Measurements from ENCODE around the gene TNFAIP6. TPM values are rescaled to one million over a fixed set of nuclear protein-coding genes. Genes with fewer than 3 reads are reported as not detected.

The TNFAIP6 gene
- total RNA-seq, 1 experiment from 2014 or later = not detected

DNA sequence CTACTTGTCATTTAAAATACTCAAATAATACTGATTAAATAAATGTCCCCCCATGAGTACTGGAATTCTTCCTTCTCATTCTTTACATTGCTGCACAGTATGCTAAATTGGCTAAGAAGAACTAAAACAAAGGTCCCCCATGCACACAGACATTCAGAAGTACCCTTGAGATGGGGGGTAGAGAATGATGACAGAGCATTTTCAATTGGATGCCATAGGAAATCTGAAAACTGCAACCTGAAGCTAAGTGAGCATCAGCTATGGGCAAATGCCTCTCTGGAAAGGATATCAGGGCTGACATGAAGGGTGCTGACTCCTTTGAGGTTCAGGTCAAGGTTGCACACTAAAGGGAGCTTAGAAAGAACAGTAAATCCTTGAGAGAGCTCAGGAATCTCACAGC is 10.1 kb upstream of the TNFAIP6 start (continued):
- TF ChIP-seq, protein P1, sequence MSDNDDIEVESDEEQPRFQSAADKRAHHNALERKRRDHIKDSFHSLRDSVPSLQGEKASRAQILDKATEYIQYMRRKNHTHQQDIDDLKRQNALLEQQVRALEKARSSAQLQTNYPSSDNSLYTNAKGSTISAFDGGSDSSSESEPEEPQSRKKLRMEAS (IDR thresholded peaks at IDR 0.05) = no peak
- no peak for TF ChIP-seq CBX3 (IDR thresholded peaks at IDR 0.05; ENCODE audit: low read depth)

- Histone ChIP-seq H3K9me2 (ENCODE audit: insufficient read depth) (no peaks in the 10 kb centered on the region), H3K9me3 (ENCODE audit: control insufficient read depth in 1 of 2, insufficient read depth in 1 of 2, low read depth in 1 of 2, low read length in 2 of 2) (no peaks in the 10 kb centered on the region), H3K79me2 (ENCODE audit: insufficient read depth, low read length) (no peaks in the 10 kb centered on the region), H2AFZ (ENCODE audit: low read depth, low read length, poor library complexity, severe bottlenecking) (no peak overlapping the region), H3K27me3 (ENCODE audit: insufficient read depth, low read length) (no peaks in the 10 kb centered on the region), H3K9ac (ENCODE audit: low read length) (no peak overlapping the region), H3K4me3 (replicated peaks in 1 of 2; ENCODE audit: low read depth in 1 of 2, low read length in 2 of 2) (no peak overlapping the region), H3K4me2 (ENCODE audit: low read length) (no peak overlapping the region), H4K20me1 (ENCODE audit: insufficient read depth) (no peaks in the 10 kb centered on the region), H3K27ac (ENCODE audit: low read depth, low read length) (no peak overlapping the region), H3K36me3 (ENCODE audit: control insufficient read depth in 1 of 2, insufficient read depth in 2 of 2, low read length in 2 of 2) (no peaks in the 10 kb centered on the region), H3K4me1 (ENCODE audit: control insufficient read depth in 1 of 2, insufficient read depth in 2 of 2, low read length in 2 of 2) (peaks cover 0 to 23% of the 10 kb centered on the region in 2 experiments; a peak in 2 of 4 replicates)
- ChIA-PET CTCF (no interaction called here), RAD21 (ENCODE audit: low non-redundant PET in 1 of 2, low total read pairs in 2 of 2, uncharacterized antibody in 2 of 2, unreplicated experiment in 2 of 2) (no interaction called here), POLR2A (no interaction called here)
- no TSS peak for BruUV-seq (replicated peaks)
- no peak for DNase-seq (ENCODE audit: low read depth, low spot score)
- ATAC-seq = no peak
- TF ChIP-seq ZBTB33 (IDR thresholded peaks at IDR 0.05; ENCODE audit: extremely low read depth, insufficient replicate concordance, low read length) (no peak), EZH2phosphoT487 (IDR thresholded peaks at IDR 0.05; ENCODE audit: borderline replicate concordance) (no peak), CTCF (IDR thresholded peaks at IDR 0.05 in 2 of 3, conservative IDR thresholded peaks at IDR 0.05 in 1 of 3; ENCODE audit: borderline replicate concordance in 1 of 3, insufficient read depth in 1 of 3, low read depth in 2 of 3, low read length in 2 of 3) (no peak), POLR2AphosphoS5 (IDR thresholded peaks at IDR 0.05; ENCODE audit: low read depth, low read length) (no peak), EZH2 (IDR thresholded peaks at IDR 0.05) (no peak), FOSL1 (IDR thresholded peaks at IDR 0.05; ENCODE audit: low read depth) (no peak), RAD21 (IDR thresholded peaks at IDR 0.05; ENCODE audit: low read depth) (no peak), SIN3A (IDR thresholded peaks at IDR 0.05; ENCODE audit: low read depth) (no peak), ATF3 (IDR thresholded peaks at IDR 0.05) (no peak), EGR1 (IDR thresholded peaks at IDR 0.05; ENCODE audit: low read depth) (no peak), ELF1 (IDR thresholded peaks at IDR 0.05; ENCODE audit: borderline replicate concordance, low read depth) (no peak), CBX3 (IDR thresholded peaks at IDR 0.05; ENCODE audit: low read depth) (no peak), SRF (IDR thresholded peaks at IDR 0.05; ENCODE audit: low read depth) (no peak), TCF7L2 (IDR thresholded peaks at IDR 0.05; ENCODE audit: borderline replicate concordance, extremely low read depth, insufficient read depth, insufficient read length) (no peak), YY1 (IDR thresholded peaks at IDR 0.05; ENCODE audit: extremely low read depth, insufficient replicate concordance, low read depth, low read length) (no peak), SP1 (IDR thresholded peaks at IDR 0.05; ENCODE audit: low read depth) (no peak), ZFX (IDR thresholded peaks at IDR 0.05) (no peak), CEBPB (IDR thresholded peaks at IDR 0.05; ENCODE audit: low read depth) (no peak), JUND (IDR thresholded peaks at IDR 0.05) (no peak)
- TF ChIP-seq, protein P1 (IDR thresholded peaks at IDR 0.05) = no peak
- intact Hi-C loops (cut with micrococcal nuclease) = no loop called here
Measured at GRCh38 chr2:151347906-151348305, 9.5 kb upstream of the TNFAIP6 start.
